PFSK-1 (cell line): ENCODE data around the gene MBNL2.

ENCODE experiments used
- FOXP2 ChIP-seq: optimal IDR thresholded peaks from 2 replicates; pipeline ENCODE3; 2011; ENCODE audit warnings: borderline replicate concordance, control low read depth, inconsistent platforms; ENCODE audit not compliant: insufficient read depth; ENCODE audit errors: extremely low read length, extremely low read depth
- POLR2AphosphoS5 ChIP-seq: IDR thresholded peaks from 2 replicates; pipeline ENCODE4 v1.6.1; 2012; ENCODE audit warnings: low read depth, mild to moderate bottlenecking, control low read depth, low read length, moderate library complexity
- REST ChIP-seq, 2 experiments: IDR thresholded peaks; 2 replicates each; pipeline versions ENCODE4 v1.6.1 to v1.8.0; 2011 to 2012; ENCODE audit warnings: low read depth in 2 of 2, low read length in 2 of 2, control low read depth in 1 of 2, inconsistent platforms in 1 of 2, mild to moderate bottlenecking in 1 of 2, moderate library complexity in 1 of 2; ENCODE audit not compliant: insufficient read depth in 1 of 2
- SIN3A ChIP-seq: IDR thresholded peaks from 2 replicates; pipeline ENCODE4 v1.6.1; 2012; ENCODE audit warnings: mild to moderate bottlenecking, low read length, moderate library complexity, borderline replicate concordance; ENCODE audit not compliant: insufficient read depth
- TAF1 ChIP-seq: IDR thresholded peaks from 2 replicates; pipeline ENCODE4 v1.6.1; 2012; ENCODE audit warnings: low read length, control low read depth, borderline replicate concordance; ENCODE audit not compliant: insufficient read depth

Gene MBNL2

GRCh38 chr13:97317933-97318332 lies 95.8 kb downstream of the MBNL2 start:
- TF ChIP-seq TAF1 (no peak), POLR2AphosphoS5 (no peak), REST (IDR thresholded peaks at IDR 0.05; ENCODE audit: insufficient read depth in 1 of 2, low read depth in 2 of 2, low read length in 2 of 2) (no peak), FOXP2 (no peak), SIN3A (no peak)

- TF ChIP-seq FOXP2: no peak
- TF ChIP-seq POLR2AphosphoS5: no peak
- TF ChIP-seq SIN3A: no peak
- no peak for TF ChIP-seq REST (IDR thresholded peaks at IDR 0.05; ENCODE audit: insufficient read depth in 1 of 2, low read depth in 2 of 2, low read length in 2 of 2)
- no peak for TF ChIP-seq TAF1
These were observed 96.4 kb downstream of the MBNL2 start for GRCh38 chr13:97318532-97318931.

GRCh38 chr13:97319113-97319720 lies 97.1 kb downstream of the MBNL2 start:
- TF ChIP-seq TAF1 (no peak), REST (IDR thresholded peaks at IDR 0.05; ENCODE audit: insufficient read depth in 1 of 2, low read depth in 2 of 2, low read length in 2 of 2) (no peak), FOXP2 (no peak), POLR2AphosphoS5 (no peak), SIN3A (no peak)

GRCh38 chr13:97321101-97321500 lies 99.0 kb downstream of the MBNL2 start:
- TF ChIP-seq POLR2AphosphoS5: no peak
- no peak for TF ChIP-seq FOXP2
- no peak for TF ChIP-seq SIN3A
- no peak for TF ChIP-seq TAF1
- no peak for TF ChIP-seq REST (IDR thresholded peaks at IDR 0.05; ENCODE audit: insufficient read depth in 1 of 2, low read depth in 2 of 2, low read length in 2 of 2)
